OCI-LY3 (cell line): ENCODE data around the gene TARBP1.
"Not testable (repeated sequence)": the region's sequence is repeated elsewhere in the genome, so short reads cannot be mapped to it uniquely, and the experiment has no call there.

Source experiments
- EZH2phosphoT487 ChIP-seq: fragments of 200-600 bp; shearing (Covaris generic); IDR thresholded peaks from 2 replicates; pipeline ENCODE4 v1.6.1; 2018; ENCODE audit warnings: antibody characterized with exemption, mixed run types, low read depth
- TF ChIP-seq, protein P1 (sequence below): fragments of 200-600, 300-600 bp; sonication (generic); IDR thresholded peaks from 2 replicates; pipeline ENCODE4 v1.5.1; 2014; ENCODE audit warnings: antibody characterized with exemption, low read length, low read depth

DNA sequence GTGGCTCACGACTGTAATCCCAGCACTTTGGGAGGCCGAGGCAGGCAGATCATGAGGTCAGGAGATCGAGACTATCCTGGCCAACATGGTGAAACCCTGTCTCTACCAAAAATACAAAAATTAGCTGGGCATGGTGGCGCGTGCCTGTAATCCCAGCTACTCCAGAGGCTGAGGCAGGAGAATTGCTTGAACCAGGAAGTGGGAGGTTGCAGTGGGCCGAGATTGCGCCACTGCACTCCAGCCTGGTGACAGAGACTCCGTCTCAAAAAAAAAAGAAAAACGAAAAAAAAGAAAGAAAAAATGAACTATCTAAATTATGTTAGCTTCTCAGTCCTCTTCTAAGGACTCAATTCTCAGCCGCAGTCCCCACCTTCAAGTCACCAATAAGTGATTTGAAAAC lies 39.1 kb upstream of the TARBP1 start:
- TF ChIP-seq, protein P1, sequence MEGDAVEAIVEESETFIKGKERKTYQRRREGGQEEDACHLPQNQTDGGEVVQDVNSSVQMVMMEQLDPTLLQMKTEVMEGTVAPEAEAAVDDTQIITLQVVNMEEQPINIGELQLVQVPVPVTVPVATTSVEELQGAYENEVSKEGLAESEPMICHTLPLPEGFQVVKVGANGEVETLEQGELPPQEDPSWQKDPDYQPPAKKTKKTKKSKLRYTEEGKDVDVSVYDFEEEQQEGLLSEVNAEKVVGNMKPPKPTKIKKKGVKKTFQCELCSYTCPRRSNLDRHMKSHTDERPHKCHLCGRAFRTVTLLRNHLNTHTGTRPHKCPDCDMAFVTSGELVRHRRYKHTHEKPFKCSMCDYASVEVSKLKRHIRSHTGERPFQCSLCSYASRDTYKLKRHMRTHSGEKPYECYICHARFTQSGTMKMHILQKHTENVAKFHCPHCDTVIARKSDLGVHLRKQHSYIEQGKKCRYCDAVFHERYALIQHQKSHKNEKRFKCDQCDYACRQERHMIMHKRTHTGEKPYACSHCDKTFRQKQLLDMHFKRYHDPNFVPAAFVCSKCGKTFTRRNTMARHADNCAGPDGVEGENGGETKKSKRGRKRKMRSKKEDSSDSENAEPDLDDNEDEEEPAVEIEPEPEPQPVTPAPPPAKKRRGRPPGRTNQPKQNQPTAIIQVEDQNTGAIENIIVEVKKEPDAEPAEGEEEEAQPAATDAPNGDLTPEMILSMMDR = not testable (repeated sequence)
- not testable (repeated sequence) for TF ChIP-seq EZH2phosphoT487
